Retina (tissue), 1 donor: ENCODE measurements around the gene JSRP1.

Experiments used
- DNase-seq: peaks from one replicate; pipeline ENCODE4 v3.0.0-alpha.2; 2016

Gene JSRP1

DNA sequence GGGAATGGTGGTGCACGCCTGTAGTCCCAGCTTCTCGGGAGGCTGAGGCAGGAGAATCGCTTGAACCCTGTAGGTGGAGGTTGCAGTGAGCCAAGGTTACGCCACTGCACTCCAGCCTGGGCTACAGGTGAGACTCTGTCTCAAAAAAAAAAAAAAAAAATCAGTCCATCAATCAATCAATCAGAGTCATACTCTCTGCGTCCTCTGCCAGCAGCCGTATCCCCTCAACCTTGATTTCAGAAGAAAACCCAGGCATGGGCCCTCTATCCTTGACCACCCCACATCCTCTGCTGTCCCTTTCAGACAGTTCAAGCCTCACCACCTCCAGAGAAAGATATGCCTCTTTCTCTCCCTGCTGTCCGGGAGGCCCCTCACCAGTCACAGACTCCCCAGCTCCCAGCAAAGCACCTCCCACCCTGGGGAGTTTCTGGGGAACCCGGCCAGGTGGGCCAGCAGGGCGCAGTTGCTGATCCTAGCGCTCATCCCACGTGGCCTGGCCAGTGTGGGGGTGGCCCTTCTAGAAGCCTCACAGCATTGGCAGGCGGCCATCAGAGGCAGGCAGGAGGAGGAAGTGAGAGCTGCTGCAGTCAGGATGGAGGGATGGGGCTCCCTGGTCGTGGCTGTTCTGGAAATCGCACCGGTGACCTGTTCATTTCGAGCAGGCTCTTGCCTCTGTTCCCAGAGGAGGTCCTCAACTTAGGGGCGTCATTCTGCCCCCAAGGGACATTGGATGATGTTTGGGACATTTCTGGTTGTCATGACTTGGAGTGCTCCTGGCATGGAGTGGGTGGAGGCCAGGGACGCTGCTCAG lies 10.2 kb upstream of the JSRP1 start:
- DNase-seq: no peak

GRCh38 chr19:2261438-2262172 lies 5.4 kb upstream of the JSRP1 start:
- DNase-seq: no peak

GRCh38 chr19:2260341-2260805 lies 4.2 kb upstream of the JSRP1 start:
- no peak for DNase-seq

- no peak for DNase-seq
These were observed 3.1 kb upstream of the JSRP1 start for GRCh38 chr19:2259336-2259735.

- no peak for DNase-seq
These were observed 938 bp downstream of the JSRP1 start for GRCh38 chr19:2255112-2255845.

DNA sequence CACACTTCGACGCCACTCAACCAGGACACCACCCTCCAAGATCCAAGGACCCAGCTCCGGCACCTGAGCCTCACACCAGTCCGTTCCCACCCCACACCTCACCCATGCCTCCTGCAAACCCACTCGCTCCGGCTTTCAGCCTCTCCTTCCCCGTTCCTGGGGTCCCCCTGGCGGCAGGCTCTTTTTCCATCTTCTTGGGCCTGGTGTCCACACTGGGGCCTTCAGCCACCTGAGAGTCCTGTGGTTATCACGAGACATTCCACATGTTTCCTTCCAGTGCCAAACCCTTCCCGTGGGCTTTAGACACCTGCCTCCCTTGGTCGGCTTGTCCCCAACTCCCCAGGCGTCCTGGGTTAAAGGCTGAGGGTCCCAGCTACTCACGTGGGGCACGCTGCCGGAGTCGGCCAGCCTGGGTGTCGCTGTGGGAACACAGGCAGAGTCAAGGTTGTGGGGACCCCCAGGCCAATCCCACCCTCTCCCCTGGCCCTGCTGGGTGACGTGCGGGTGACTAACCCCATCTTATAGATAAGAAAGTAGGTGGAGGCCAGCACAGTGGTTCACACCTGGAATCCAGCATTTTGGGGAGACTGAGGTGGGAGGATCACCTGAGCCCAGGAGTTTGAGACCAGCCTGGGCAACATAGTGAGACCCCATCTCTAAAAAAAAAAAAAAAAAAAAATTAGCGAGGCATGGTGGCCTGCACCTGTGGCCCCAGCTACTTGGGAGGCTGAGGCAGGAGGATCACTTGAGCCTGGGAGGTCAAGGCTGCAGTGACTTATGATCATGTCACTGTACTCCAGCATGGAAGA lies 1.9 kb downstream of the JSRP1 start:
- peak; percentile 61 for DNase-seq

- DNase-seq: no peak
These were observed 2.8 kb downstream of the JSRP1 start for GRCh38 chr19:2253106-2254063.

- no peak for DNase-seq
These were observed 3.5 kb downstream of the JSRP1 start for GRCh38 chr19:2252797-2253105.

DNA sequence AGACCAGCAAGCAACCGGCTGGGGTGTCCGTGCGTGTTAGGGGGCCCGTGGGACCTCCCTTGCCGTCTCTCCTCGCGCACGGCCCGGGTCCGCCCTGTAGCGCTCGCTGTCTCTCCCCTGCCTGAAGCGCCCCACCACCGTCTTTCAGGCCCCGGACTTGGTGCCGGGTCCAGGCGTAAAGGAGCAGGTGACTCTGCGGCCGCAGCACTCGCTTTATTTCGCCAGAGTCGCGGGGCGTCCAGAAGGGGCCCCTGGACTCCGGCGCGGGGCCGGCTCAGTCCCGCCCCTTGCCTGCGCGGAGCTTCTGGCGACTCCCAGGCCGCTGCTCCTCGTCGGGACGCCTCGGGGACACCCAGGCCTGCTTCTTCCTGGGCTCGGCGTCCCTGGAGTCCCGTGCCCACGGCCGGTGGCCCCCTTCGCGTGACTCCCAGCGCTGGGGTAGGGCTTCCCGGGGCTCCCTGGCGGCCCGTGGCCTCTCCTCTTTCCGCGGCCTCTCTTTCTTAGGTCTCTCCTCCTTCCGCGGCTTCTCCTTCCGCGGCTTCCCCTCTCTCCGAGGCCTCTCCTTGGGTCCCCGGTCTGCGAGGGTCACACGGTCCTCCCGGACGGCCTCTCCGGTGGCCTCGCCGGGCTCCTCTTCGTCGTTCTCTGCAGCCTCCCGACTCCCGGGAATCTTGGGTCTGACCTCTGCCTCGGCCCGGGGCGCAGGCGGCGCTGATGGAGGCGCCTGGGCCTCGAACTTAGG lies 4.0 kb downstream of the JSRP1 start:
- peak; percentile 56 for DNase-seq

DNA sequence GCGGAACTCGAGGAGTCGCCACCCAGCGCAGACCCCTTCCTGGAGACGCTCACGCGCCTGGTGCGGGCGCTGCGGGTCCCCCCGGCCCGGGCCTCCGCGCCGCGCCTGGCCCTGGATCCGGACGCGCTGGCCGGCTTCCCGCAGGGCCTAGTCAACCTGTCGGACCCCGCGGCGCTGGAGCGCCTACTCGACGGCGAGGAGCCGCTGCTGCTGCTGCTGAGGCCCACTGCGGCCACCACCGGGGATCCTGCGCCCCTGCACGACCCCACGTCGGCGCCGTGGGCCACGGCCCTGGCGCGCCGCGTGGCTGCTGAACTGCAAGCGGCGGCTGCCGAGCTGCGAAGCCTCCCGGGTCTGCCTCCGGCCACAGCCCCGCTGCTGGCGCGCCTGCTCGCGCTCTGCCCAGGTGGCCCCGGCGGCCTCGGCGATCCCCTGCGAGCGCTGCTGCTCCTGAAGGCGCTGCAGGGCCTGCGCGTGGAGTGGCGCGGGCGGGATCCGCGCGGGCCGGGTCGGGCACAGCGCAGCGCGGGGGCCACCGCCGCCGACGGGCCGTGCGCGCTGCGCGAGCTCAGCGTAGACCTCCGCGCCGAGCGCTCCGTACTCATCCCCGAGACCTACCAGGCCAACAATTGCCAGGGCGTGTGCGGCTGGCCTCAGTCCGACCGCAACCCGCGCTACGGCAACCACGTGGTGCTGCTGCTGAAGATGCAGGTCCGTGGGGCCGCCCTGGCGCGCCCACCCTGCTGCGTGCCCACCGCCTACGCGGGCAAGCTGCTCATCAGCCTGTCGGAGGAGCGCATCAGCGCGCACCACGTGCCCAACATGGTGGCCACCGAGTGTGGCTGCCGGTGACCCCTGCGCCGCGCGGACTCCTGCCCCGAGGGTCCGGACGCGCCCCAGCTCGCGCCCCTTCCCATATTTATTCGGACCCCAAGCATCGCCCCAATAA lies 4.8 kb downstream of the JSRP1 start:
- peak; percentile 72 for DNase-seq

GRCh38 chr19:2250766-2251105 lies 5.5 kb downstream of the JSRP1 start:
- DNase-seq: no peak

GRCh38 chr19:2249880-2250765 lies 6.1 kb downstream of the JSRP1 start:
- peak; percentile 55 for DNase-seq

DNA sequence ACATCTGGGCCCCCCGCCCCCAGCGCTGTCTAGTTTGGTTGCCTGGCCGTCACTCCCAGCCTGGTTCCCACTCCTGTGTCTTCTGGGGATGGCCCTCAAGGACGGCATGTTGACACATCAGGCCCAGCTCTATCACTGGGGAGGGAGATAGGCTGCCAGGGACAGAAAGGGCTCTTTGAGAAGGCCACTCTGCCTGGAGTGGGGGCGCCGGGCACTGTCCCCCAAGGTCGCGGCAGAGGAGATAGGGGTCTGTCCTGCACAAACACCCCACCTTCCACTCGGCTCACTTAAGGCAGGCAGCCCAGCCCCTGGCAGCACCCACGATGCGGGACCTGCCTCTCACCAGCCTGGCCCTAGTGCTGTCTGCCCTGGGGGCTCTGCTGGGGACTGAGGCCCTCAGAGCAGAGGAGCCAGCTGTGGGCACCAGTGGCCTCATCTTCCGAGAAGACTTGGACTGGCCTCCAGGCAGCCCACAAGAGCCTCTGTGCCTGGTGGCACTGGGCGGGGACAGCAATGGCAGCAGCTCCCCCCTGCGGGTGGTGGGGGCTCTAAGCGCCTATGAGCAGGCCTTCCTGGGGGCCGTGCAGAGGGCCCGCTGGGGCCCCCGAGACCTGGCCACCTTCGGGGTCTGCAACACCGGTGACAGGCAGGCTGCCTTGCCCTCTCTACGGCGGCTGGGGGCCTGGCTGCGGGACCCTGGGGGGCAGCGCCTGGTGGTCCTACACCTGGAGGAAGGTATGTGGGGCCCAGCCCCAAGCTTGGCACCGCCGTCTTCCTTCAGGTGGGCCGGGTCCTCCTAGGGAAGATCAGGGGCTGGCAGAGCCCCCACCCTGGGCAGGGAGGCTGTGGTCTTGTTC lies 7.0 kb downstream of the JSRP1 start, which contains the start of gene AMH:
TSS of gene AMH (plus strand) at position 314 of the 857 bp plus-strand sequence. CDS start at position 324, 10 bp downstream.
- DNase-seq: no peak

DNA sequence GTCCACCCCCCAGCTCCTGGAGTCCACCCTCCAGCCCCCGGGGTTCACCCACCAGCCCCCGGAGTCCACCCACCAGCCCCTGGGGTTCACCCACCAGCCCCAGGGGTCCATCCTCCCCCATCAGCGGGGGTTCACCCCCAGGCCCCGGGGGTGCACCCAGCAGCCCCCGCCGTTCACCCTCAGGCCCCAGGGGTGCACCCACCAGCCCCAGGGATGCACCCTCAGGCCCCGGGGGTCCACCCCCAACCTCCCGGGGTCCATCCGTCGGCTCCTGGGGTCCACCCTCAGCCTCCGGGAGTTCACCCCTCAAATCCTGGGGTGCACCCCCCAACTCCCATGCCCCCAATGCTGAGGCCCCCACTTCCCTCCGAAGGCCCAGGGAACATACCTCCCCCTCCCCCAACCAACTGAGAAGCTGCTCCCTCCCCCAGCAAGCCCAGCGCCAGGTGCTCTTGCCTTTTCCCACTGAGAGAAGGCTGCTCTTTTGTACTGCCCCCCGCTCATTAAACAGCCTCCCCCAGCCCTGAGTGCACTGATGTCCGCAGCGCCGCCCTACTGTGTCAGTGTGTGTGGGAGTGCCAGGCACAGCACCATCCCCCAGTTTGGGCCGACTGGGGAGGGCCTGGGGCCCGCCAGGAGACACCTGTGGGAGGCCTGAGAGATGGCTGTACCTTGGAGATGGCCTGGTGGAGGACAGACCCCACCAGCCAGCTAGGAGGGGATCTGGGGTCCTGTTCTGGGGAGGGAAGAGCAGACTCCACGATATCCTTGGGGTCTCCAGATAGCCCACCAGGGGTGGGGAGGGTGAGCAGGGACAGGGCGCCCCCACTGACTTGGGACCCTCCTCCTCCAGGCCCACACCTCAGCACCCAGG lies 7.8 kb downstream of the JSRP1 start:
- DNase-seq: no peak

DNA sequence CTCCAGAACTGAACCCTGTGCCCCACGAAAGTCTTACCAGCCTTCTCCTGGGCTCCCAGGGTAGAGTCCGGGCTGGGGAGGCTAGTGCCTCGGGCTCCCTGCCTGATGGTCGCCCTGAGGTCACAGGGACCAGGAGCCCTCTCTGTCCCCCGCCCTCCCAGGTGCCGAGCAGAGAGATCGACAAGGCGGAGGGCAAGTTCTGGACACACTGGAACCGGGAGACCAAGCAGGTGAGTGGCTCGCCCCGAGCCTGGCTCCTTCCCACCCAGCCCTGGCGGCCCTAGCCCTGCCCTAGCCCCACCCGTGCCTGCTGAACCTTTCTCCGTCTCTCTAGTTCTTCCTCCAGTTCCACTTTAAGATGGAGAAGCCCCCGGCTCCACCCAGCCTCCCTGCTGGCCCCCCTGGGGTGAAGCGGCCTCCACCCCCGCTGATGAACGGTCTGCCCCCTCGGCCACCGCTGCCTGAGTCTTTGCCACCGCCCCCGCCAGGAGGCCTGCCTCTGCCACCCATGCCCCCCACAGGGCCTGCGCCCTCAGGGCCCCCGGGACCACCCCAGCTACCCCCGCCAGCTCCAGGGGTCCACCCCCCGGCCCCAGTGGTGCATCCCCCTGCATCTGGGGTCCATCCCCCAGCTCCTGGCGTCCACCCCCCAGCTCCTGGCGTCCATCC lies 8.7 kb downstream of the JSRP1 start:
- no peak for DNase-seq

DNA sequence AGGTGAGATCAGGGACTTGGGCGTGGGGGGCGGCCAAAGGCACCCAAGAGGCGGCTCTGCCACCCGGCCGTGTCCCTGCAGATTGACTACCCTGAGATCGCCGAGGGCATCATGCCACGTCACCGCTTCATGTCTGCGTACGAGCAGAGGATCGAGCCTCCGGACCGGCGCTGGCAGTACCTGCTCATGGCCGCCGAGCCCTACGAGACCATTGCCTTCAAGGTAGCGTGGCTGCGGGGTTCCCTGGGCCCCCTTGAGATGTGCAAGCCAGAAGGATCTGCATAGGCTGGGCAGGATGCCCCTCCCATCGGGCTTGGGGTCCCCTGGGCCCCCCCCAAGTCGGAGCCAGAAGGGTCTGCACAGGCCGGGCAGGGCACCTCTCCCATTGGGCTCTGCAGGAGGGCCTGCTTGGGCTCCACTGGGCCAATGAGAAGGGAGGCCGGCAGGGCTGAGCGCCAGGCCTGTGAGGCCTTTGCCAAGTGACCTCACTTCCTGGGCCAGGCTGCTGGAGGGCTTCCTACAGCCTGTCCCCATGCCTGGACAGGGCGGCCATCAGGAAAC lies 9.3 kb downstream of the JSRP1 start:
- DNase-seq: no peak
